Measurements from ENCODE around the gene TPST2.

The TPST2 gene

DNA sequence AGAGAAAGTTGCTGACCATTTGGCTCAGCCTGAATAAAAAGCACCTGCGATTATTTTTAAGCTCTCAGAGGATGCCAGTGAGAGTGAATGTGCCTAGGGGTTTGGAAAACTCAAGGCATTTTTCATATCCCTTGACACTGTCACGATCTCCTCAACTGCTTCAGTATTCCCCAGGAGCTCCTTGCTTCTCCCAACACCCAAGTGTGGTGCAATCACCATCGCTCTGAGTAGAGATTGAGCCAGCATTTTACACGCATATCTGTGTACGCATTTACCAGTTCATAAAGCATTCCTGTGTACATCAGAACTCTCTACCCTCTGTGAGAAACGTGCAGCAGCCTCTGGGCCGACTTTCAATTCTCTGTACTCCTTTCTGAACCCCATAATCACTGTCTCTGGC is 104.9 kb downstream of the TPST2 start:
- peaks cover 6 to 34% (median 21%) of the 10 kb centered on the region in 11 experiments; a peak in 18 of 22 replicates for H3K36me3 ChIP-seq

DNA sequence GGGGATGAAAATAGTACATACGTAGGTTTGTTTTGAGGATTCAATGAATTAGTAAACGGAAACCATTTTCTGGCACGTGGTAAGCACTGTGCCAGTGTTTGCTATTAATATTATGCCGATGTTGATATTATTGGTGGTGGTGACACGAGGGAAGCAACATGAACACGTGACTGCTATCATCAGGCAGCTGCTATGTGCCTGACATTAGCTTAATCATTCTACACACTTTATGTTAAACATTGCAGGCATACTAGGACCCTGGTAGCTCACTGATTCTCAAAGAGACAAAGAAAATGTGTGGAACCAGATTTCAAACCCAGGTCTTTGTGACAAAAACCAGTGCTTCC is 105.6 kb downstream of the TPST2 start:
- Histone ChIP-seq H3K36me3 (peaks cover 0 to 27% (median 14%) of the 10 kb centered on the region in 11 experiments; a peak in 16 of 22 replicates), H3K9me3 (replicated peaks in 1 of 11) (no peaks in the 10 kb centered on the region)
- TF ChIP-seq Cebpa-rat (IDR thresholded peaks at IDR 0.05): no peak

More for the DNA sequence above, 104.9 kb downstream of the TPST2 start:
- no peaks in the 10 kb centered on the region; a peak in 1 of 22 replicates for H4K20me1 ChIP-seq
- peak overlapping the region; percentile 73 to 96 (median 90) for H3K4me2 ChIP-seq
- peaks cover 71 to 91% (median 89%) of the 10 kb centered on the region in 10 experiments for H3K4me1 ChIP-seq
- H3K27me3 ChIP-seq: no peaks in the 10 kb centered on the region
- H3K27ac ChIP-seq: peak overlapping the region in 10 of 11 experiments; percentile 85 to 97 (median 92); a peak in 21 of 22 replicates
- H3K9me3 ChIP-seq (replicated peaks in 1 of 11): no peaks in the 10 kb centered on the region
- peak overlapping the region; percentile 73 to 95 (median 76) for H3K4me3 ChIP-seq
- TF ChIP-seq Cebpa-rat (IDR thresholded peaks at IDR 0.05): peak in 2 of 11 experiments; percentile 28 to 43; a peak in 1 of 22 replicates
- peak overlapping the region; percentile 85 to 92 (median 90) for H3K9ac ChIP-seq

DNA sequence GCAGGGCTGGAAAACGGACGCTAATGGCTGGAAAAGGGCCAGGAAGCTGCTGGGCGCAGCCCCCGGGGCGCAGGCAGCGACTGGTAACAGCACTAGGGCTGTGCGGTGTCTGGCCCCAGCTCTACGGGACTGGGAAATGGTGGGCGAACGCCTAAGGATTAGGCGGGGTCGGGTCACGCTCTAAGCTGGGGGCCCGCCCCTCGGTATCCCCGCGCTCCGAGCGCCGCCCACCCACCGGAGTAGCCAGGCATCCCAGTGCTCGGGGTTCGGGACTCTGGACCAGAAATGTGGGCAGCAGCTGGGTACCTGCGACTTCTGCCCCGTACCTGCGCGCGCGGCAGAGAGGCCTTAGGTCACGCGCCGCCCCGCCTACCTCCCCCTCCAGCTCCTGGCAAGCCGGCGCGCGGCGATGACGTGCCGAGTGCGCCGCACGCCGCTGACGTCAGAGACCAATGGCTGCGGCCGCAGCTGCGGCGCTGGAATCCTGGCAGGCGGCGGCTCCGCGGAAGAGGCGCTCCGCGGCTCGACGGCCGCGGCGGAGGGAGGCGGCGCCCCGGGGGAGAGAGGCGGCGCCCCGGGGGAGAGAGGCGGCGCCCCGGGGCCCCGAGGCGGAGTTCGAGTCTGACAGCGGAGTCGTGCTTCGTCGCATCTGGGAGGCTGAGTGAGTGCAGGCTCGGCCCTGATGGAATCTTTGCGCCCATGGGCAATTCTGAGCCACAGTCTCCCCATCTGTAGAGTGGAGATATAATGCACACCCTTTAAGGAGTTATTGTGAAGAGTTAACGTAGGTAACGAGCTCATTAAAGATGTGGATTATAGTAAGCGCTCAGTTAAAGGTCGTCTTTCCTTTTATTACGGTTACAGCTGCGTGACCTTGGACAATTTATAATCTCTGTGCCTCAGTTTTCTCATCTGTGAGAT is 106.2 kb downstream of the TPST2 start, which contains the start of the genes HPS4 and SRRD:
Gene HPS4 (minus strand): TSS at position 345 of the 921 bp plus-strand sequence. CDS start 2,021 bp downstream, outside the sequence.
Gene SRRD (plus strand): TSS at position 439 of the 921 bp plus-strand sequence. CDS start 14 bp downstream, at position 453.
- no peaks in the 10 kb centered on the region for H3K27me3 ChIP-seq
- no peaks in the 10 kb centered on the region; a peak in 1 of 22 replicates for H4K20me1 ChIP-seq
- H3K4me2 ChIP-seq: peak within 1 kb of the TSS; percentile 92 to 98 (median 96)
- H3K9me3 ChIP-seq (replicated peaks in 1 of 11): no peaks in the 10 kb centered on the region
- peak within 1 kb of the TSS; percentile 85 to 92 (median 90) for H3K9ac ChIP-seq
- H3K4me3 ChIP-seq: peak within 1 kb of the TSS; percentile 73 to 95 (median 76)
- peaks cover 0 to 21% (median 9%) of the 10 kb centered on the region in 11 experiments; a peak in 15 of 22 replicates for H3K36me3 ChIP-seq
- H3K27ac ChIP-seq: peak within 1 kb of the TSS; percentile 85 to 97 (median 91)
- TF ChIP-seq Cebpa-rat (IDR thresholded peaks at IDR 0.05): no peak
- peaks cover 58 to 90% (median 79%) of the 10 kb centered on the region in 10 experiments for H3K4me1 ChIP-seq

More for the DNA sequence above, 105.6 kb downstream of the TPST2 start:
- Histone ChIP-seq H3K4me2 (peak overlapping the region; percentile 73 to 96 (median 90)), H3K27me3 (no peaks in the 10 kb centered on the region), H3K4me3 (peak overlapping the region; percentile 73 to 95 (median 76)), H3K27ac (peak overlapping the region; percentile 85 to 97 (median 91); a peak in 21 of 22 replicates), H3K9ac (peak overlapping the region; percentile 85 to 92 (median 90)), H3K4me1 (peaks cover 65 to 90% (median 84%) of the 10 kb centered on the region in 10 experiments), H4K20me1 (no peaks in the 10 kb centered on the region; a peak in 1 of 22 replicates)

DNA sequence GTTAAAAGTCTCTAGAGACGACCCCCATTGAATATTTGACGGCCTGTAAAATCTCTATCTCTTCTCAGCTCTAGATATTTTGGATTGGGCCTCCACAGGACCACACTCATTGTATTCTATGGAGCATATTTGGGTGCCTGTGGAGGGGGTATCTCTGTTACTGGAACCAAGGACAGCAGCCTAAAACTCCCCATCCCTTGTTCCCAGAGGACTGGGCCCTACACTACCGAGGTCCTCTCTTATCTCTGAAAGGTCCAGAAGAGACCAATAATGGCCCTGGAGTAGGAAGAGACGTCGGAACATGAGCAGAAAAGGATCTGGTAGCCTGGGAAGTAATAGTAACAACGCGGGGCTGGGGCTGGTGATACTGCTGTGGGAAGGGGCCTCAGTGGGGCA is 106.9 kb downstream of the TPST2 start:
- TF ChIP-seq Cebpa-rat (IDR thresholded peaks at IDR 0.05): no peak
- Histone ChIP-seq H3K27ac (peak overlapping the region; percentile 85 to 97 (median 91)), H3K4me1 (peaks cover 52 to 90% (median 78%) of the 10 kb centered on the region in 10 experiments), H4K20me1 (no peaks in the 10 kb centered on the region; a peak in 1 of 22 replicates), H3K27me3 (no peaks in the 10 kb centered on the region), H3K4me3 (peak overlapping the region; percentile 73 to 95 (median 76)), H3K9me3 (replicated peaks in 1 of 11) (no peaks in the 10 kb centered on the region), H3K4me2 (peak overlapping the region; percentile 92 to 98 (median 96)), H3K36me3 (peaks cover 0 to 14% (median 5%) of the 10 kb centered on the region in 11 experiments; a peak in 14 of 22 replicates), H3K9ac (peak overlapping the region; percentile 85 to 92 (median 90))

DNA sequence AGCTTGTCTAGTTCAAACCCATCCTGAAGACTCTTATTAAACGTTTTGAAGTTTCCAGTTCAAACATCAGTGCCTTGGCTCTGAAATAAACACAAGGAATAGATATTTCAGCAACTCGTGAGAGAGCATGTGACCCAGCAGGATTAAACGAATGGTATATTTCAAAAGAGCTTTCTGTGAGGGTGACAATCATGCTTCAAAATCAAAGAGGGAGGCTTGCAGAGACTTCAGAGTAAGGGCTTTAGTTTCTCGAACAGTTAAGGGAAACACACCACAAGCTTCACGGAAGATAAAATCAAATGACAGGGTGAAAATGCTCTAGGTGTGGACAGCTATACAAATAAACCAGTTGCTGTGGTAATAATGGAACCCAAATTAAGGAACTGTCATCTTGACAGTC is 107.8 kb downstream of the TPST2 start:
- Histone ChIP-seq H3K36me3 (peaks cover 0 to 23% (median 0%) of the 10 kb centered on the region in 11 experiments; a peak in 5 of 22 replicates), H3K9ac (peak overlapping the region; percentile 85 to 92 (median 90); a peak in 21 of 22 replicates), H3K4me2 (peak overlapping the region; percentile 92 to 98 (median 96)), H3K9me3 (replicated peaks in 1 of 11) (no peaks in the 10 kb centered on the region), H3K4me1 (peaks cover 43 to 90% (median 78%) of the 10 kb centered on the region in 10 experiments), H3K27me3 (no peaks in the 10 kb centered on the region), H3K4me3 (peak overlapping the region; percentile 73 to 95 (median 76)), H4K20me1 (peaks cover 0 to 5% (median 0%) of the 10 kb centered on the region in 11 experiments; a peak in 2 of 22 replicates), H3K27ac (peak overlapping the region; percentile 85 to 97 (median 91); a peak in 21 of 22 replicates)
- no peak for TF ChIP-seq Cebpa-rat (IDR thresholded peaks at IDR 0.05)

DNA sequence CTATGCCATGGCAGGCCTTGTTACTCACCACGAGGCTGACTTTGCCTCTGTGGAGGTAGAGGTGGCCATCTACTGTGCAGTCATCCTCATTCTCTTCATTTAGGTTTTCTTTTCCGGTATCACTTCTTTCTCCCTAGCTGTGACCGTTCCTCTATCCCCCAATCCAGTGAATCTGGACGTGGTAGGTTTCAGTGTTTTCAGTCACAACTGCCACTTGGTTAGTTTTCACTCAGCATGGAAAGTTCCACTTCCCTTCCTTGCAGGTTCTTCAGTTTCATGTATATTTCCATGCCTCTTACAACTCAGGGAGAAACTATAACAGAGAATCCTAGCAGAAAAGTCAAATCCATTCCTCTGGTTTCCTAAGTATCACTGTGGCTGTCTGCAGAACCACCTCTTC is 108.2 kb downstream of the TPST2 start:
- Histone ChIP-seq H3K27ac (peak overlapping the region; percentile 85 to 97 (median 91); a peak in 21 of 22 replicates), H3K4me1 (peaks cover 38 to 90% (median 78%) of the 10 kb centered on the region in 10 experiments)

DNA sequence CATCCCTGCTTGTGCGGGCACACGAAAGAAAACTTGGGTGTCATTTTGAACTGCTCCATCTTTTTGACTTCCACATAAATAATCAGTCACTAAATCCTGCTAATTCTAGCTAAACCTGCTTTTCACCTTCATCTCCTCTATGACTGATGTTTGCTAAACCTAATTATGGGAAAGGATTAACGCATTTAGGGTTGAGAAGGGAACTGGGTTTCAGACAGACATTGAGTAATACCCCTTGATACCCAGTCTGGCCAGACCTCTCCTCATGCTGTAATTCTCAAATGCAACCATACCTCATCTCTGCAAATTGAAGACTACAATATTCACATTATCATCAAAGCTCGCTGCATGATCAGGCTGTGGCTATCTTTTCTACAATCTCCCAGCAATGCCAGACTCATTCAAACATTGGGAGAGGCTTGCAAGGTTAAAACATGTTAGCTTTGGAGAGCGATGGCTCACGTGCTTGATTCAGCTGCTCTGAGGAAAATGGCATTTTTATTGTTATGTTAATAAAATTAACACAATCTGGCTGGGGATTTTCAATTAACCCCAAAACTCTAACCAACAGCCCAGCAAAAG is 108.7 kb downstream of the TPST2 start:
- TF ChIP-seq Cebpa-rat (IDR thresholded peaks at IDR 0.05): peak in 1 of 11 experiments; percentile 29; a peak in 1 of 22 replicates
- peak overlapping the region in 10 of 11 experiments; percentile 85 to 97 (median 92); a peak in 21 of 22 replicates for H3K27ac ChIP-seq
- peak overlapping the region; percentile 73 to 95 (median 76) for H3K4me3 ChIP-seq
- H3K9me3 ChIP-seq (replicated peaks in 1 of 11): no peaks in the 10 kb centered on the region
- no peaks in the 10 kb centered on the region for H3K27me3 ChIP-seq
- peaks cover 33 to 90% (median 78%) of the 10 kb centered on the region in 10 experiments for H3K4me1 ChIP-seq
- H3K4me2 ChIP-seq: peak overlapping the region; percentile 92 to 98 (median 96)
- H4K20me1 ChIP-seq: peaks cover 0 to 7% (median 0%) of the 10 kb centered on the region in 11 experiments; a peak in 2 of 22 replicates
- peak overlapping the region; percentile 85 to 92 (median 90) for H3K9ac ChIP-seq
- H3K36me3 ChIP-seq: peaks cover 0 to 32% (median 8%) of the 10 kb centered on the region in 11 experiments; a peak in 10 of 22 replicates

More for the DNA sequence above, 108.2 kb downstream of the TPST2 start:
- Histone ChIP-seq H3K9ac (peak overlapping the region; percentile 85 to 92 (median 90)), H3K4me3 (peak overlapping the region; percentile 73 to 95 (median 76)), H3K9me3 (replicated peaks in 1 of 11) (no peaks in the 10 kb centered on the region), H4K20me1 (peaks cover 0 to 7% (median 0%) of the 10 kb centered on the region in 11 experiments; a peak in 2 of 22 replicates), H3K36me3 (peaks cover 0 to 27% (median 3%) of the 10 kb centered on the region in 11 experiments; a peak in 6 of 22 replicates), H3K4me2 (peak overlapping the region; percentile 92 to 98 (median 96)), H3K27me3 (no peaks in the 10 kb centered on the region)
- TF ChIP-seq Cebpa-rat (IDR thresholded peaks at IDR 0.05): no peak

DNA sequence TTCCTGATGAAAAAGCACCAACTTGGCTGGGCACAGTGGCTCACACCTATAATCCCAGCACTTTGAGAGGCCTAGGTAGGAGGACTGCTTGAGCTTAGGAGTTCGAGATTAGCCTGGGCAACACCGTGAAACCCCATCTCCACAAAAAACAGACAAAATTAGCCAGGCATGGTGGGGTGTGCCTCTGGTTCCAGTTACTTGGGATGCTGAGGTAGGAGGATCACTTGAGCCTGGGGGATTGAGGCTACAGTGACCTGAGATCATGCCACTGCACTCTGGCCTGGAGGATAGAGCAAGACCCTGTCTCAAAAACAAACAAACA is 109.4 kb downstream of the TPST2 start:
- no peaks in the 10 kb centered on the region for H3K27me3 ChIP-seq
- H3K36me3 ChIP-seq: peaks cover 0 to 39% (median 12%) of the 10 kb centered on the region in 11 experiments; a peak in 14 of 22 replicates
- peaks cover 27 to 90% (median 78%) of the 10 kb centered on the region in 10 experiments for H3K4me1 ChIP-seq
- peak overlapping the region; percentile 73 to 95 (median 76) for H3K4me3 ChIP-seq
- H3K27ac ChIP-seq: peak overlapping the region; percentile 48 to 97 (median 91); a peak in 21 of 22 replicates
- no peak for TF ChIP-seq Cebpa-rat (IDR thresholded peaks at IDR 0.05)
- H3K9me3 ChIP-seq (replicated peaks in 1 of 11): no peaks in the 10 kb centered on the region
- peak overlapping the region; percentile 92 to 98 (median 96) for H3K4me2 ChIP-seq
- peaks cover 0 to 7% (median 0%) of the 10 kb centered on the region in 11 experiments; a peak in 2 of 22 replicates for H4K20me1 ChIP-seq
- H3K9ac ChIP-seq: peak overlapping the region; percentile 85 to 92 (median 90)

Data from BLaER1 treated with 17β-estradiol and CSF1 and Interleukin-3, amounts not matched to agents 10 nM and 100 nM (cell line).